CD14-positive monocyte (primary cell): ENCODE results near the gene VAMP3. TPM values are rescaled to one million over a fixed set of nuclear protein-coding genes. Genes with fewer than 3 reads are reported as not detected.

ENCODE experiments used
- DNase-seq, 3 donors: peaks; one replicate each; pipeline ENCODE4 v3.0.0-alpha.2; 2011 to 2022
- H2AFZ ChIP-seq: 2 replicates; pipeline ENCODE4 v1.6.0; 2012; ENCODE audit warnings: mild to moderate bottlenecking, low read depth, low read length, inconsistent platforms; ENCODE audit not compliant: insufficient read depth, poor library complexity, severe bottlenecking
- H3K27ac ChIP-seq, 2 donors: 1 replicate in 1 of 2; 2 replicates in 1 of 2; pipeline ENCODE4 v1.5.1; 2012 to 2013; ENCODE audit warnings: low read length in 2 of 2, control low read depth in 1 of 2, inconsistent platforms in 1 of 2, low read depth in 1 of 2, mild to moderate bottlenecking in 1 of 2
- H3K27me3 ChIP-seq, 2 donors: one replicate each; pipeline versions ENCODE4 v1.6.0 to v1.6.1; 2011 to 2013; ENCODE audit warnings: low read length in 2 of 2; ENCODE audit not compliant: control insufficient read depth in 2 of 2, insufficient read depth in 2 of 2
- H3K36me3 ChIP-seq, 2 donors: replicated peaks in 1 of 2; 1 replicate in 1 of 2; 2 replicates in 1 of 2; pipeline versions ENCODE4 v1.5.1 to v1.6.1; 2012 to 2013; ENCODE audit warnings: low read length in 2 of 2, control low read depth in 1 of 2, inconsistent platforms in 1 of 2, mild to moderate bottlenecking in 1 of 2; ENCODE audit not compliant: insufficient read depth in 2 of 2, control insufficient read depth in 1 of 2
- H3K4me1 ChIP-seq, 2 donors: 1 replicate in 1 of 2; 2 replicates in 1 of 2; pipeline versions ENCODE4 v1.5.1 to v1.6.1; 2012 to 2013; ENCODE audit warnings: low read length in 2 of 2, control low read depth in 1 of 2, inconsistent platforms in 1 of 2, mild to moderate bottlenecking in 1 of 2, moderate library complexity in 1 of 2; ENCODE audit not compliant: insufficient read depth in 2 of 2, control insufficient read depth in 1 of 2
- H3K4me2 ChIP-seq: replicated peaks from 2 replicates; pipeline ENCODE3; 2012; ENCODE audit warnings: low read length, moderate library complexity, mild to moderate bottlenecking; ENCODE audit not compliant: poor library complexity, severe bottlenecking; ENCODE audit errors: extremely low read depth
- H3K4me3 ChIP-seq, 3 experiments: fragments of 200-600 bp in 1 of 3; sonication (generic) in 1 of 3; replicated peaks in 1 of 3; 1 replicate in 2 of 3; 2 replicates in 1 of 3; pipeline ENCODE4 v1.5.1; 2011 to 2013; ENCODE audit warnings: low read length in 3 of 3, mild to moderate bottlenecking in 3 of 3, control low read depth in 2 of 3, low read depth in 2 of 3, inconsistent platforms in 1 of 3, moderate library complexity in 1 of 3
- H3K79me2 ChIP-seq: 2 replicates; pipeline ENCODE4 v1.6.0; 2012; ENCODE audit warnings: mild to moderate bottlenecking, control low read depth, inconsistent platforms, low read length, moderate library complexity; ENCODE audit not compliant: insufficient read depth
- H3K9ac ChIP-seq: 2 replicates; pipeline ENCODE4 v1.6.0; 2017; ENCODE audit warnings: low read length, mild to moderate bottlenecking; ENCODE audit not compliant: insufficient read depth, poor library complexity, severe bottlenecking
- H3K9me3 ChIP-seq, 2 donors: replicated peaks in 1 of 2; 1 replicate in 1 of 2; 2 replicates in 1 of 2; pipeline versions ENCODE4 v1.5.1 to v1.6.1; 2012 to 2013; ENCODE audit warnings: low read length in 2 of 2, control low read depth in 1 of 2; ENCODE audit not compliant: control insufficient read depth in 1 of 2, insufficient read depth in 1 of 2
- H4K20me1 ChIP-seq: 2 replicates; pipeline ENCODE4 v1.6.0; 2012; ENCODE audit warnings: mild to moderate bottlenecking, low read length, control low read depth, moderate library complexity; ENCODE audit not compliant: insufficient read depth
- H3K27ac Mint-ChIP-seq, 7 donors: one replicate each; pipeline ENCODE4 v1.8.0; 2020; ENCODE audit warnings: mild to moderate bottlenecking in 7 of 7, mixed read lengths in 7 of 7, moderate library complexity in 6 of 7, inconsistent platforms in 2 of 7
- H3K27me3 Mint-ChIP-seq, 3 donors: one replicate each; pipeline ENCODE4 v1.8.0; 2021 to 2022; ENCODE audit warnings: low read depth in 3 of 3, mild to moderate bottlenecking in 3 of 3, mixed read lengths in 3 of 3, moderate library complexity in 3 of 3, inconsistent platforms in 1 of 3
- H3K36me3 Mint-ChIP-seq, 2 donors: one replicate each; pipeline ENCODE4 v1.8.0; 2020; ENCODE audit warnings: mixed read lengths in 2 of 2, inconsistent platforms in 1 of 2, mild to moderate bottlenecking in 1 of 2
- H3K4me1 Mint-ChIP-seq: one replicate; pipeline ENCODE4 v1.8.0; 2020; ENCODE audit warnings: mild to moderate bottlenecking, mixed read lengths
- H3K4me3 Mint-ChIP-seq, 2 donors: one replicate each; pipeline ENCODE4 v1.8.0; 2020; ENCODE audit warnings: mild to moderate bottlenecking in 2 of 2, mixed read lengths in 2 of 2, moderate library complexity in 1 of 2
- H3K9me3 Mint-ChIP-seq, 7 donors: one replicate each; pipeline ENCODE4 v1.8.0; 2020 to 2022; ENCODE audit warnings: mixed read lengths in 7 of 7, mild to moderate bottlenecking in 6 of 7, moderate library complexity in 6 of 7, inconsistent platforms in 2 of 7
- WGBS: methylation state at CpG from one replicate; pipeline ENCODE4 v1.1.5; 2013; ENCODE audit warnings: missing lambda C conversion rate; ENCODE audit not compliant: insufficient coverage; 5-methylcytosine and 5-hydroxymethylcytosine counted together
- intact Hi-C, 2 donors: fragments of 100-400 bp; cut with micrococcal nuclease; formaldehyde crosslinking; loops; one replicate each; pipeline versions ENCODE4 v1.15.0 to v1.15.1; 2023
- polyA plus RNA-seq, 3 donors: library from polyadenylated mRNA; depleted of rRNA in 1 of 3; unstranded in 2 of 3; stranded (reverse) in 1 of 3; fragments of 300-500 nt in 2 of 3; fragments of >200 nt in 1 of 3; fragmentation: Illumina TruSeq in 2 of 3; gene quantifications; 1 replicate in 2 of 3; 2 replicates in 1 of 3; pipeline ENCODE4 v1.2.3, GENCODE V29; 2012 to 2021
- TF ChIP-seq, protein P1 (sequence below): fragments of 200-600 bp; IDR thresholded peaks from one replicate; pipeline ENCODE4 v1.8.0; 2022; ENCODE audit warnings: antibody characterized with exemption, mild to moderate bottlenecking

VAMP3 gene
- polyA plus RNA-seq, 3 donors: 106 to 149 (median 138) TPM

DNA sequence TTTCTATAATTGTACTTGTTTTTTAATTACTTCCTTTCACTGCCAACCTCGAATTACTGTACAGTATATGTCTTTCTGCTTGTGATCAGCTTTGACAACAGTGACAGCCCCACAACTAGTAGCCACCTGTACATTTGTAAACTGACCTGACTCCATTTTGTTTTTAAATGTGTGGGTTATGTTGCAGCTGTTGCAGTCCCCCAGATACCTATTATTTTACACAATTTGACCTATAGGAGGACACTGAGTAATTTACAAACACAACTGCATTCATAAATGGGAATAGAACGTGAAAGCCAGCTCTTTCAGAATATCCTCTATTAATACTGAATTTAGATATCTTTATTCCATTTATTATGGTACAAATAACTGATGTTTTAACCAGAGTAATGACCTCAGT is 2.5 kb upstream of the VAMP3 start:
- Histone ChIP-seq H2AFZ (peak overlapping the region; percentile 30), H3K4me2 (no peak overlapping the region), H3K27ac (no peak overlapping the region), H3K9me3 (no peaks in the 10 kb centered on the region), H3K79me2 (peaks cover 20% of the 10 kb centered on the region), H3K4me1 (peaks cover 33 to 35% of the 10 kb centered on the region in 2 donors), H3K9ac (no peak overlapping the region), H3K27me3 (no peaks in the 10 kb centered on the region), H3K36me3 (peaks cover 4 to 11% of the 10 kb centered on the region in 2 donors), H3K4me3 (no peak overlapping the region), H4K20me1 (peaks cover 10% of the 10 kb centered on the region)
- H3K9me3 Mint-ChIP-seq: no peaks in the 10 kb centered on the region
- no peak overlapping the region for H3K4me3 Mint-ChIP-seq
- intact Hi-C loops: no loop called here
- WGBS: no CpG with 5 or more reads among the region's 2 CpGs
- no peak overlapping the region for H3K27ac Mint-ChIP-seq
- no peak for DNase-seq
- TF ChIP-seq, protein P1, sequence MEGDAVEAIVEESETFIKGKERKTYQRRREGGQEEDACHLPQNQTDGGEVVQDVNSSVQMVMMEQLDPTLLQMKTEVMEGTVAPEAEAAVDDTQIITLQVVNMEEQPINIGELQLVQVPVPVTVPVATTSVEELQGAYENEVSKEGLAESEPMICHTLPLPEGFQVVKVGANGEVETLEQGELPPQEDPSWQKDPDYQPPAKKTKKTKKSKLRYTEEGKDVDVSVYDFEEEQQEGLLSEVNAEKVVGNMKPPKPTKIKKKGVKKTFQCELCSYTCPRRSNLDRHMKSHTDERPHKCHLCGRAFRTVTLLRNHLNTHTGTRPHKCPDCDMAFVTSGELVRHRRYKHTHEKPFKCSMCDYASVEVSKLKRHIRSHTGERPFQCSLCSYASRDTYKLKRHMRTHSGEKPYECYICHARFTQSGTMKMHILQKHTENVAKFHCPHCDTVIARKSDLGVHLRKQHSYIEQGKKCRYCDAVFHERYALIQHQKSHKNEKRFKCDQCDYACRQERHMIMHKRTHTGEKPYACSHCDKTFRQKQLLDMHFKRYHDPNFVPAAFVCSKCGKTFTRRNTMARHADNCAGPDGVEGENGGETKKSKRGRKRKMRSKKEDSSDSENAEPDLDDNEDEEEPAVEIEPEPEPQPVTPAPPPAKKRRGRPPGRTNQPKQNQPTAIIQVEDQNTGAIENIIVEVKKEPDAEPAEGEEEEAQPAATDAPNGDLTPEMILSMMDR: no peak
- H3K27me3 Mint-ChIP-seq: peaks cover 0 to 3% (median 0%) of the 10 kb centered on the region in 3 donors
- peaks cover 38% of the 10 kb centered on the region for H3K4me1 Mint-ChIP-seq
- H3K36me3 Mint-ChIP-seq: peaks cover 13 to 14% of the 10 kb centered on the region in 2 donors

DNA sequence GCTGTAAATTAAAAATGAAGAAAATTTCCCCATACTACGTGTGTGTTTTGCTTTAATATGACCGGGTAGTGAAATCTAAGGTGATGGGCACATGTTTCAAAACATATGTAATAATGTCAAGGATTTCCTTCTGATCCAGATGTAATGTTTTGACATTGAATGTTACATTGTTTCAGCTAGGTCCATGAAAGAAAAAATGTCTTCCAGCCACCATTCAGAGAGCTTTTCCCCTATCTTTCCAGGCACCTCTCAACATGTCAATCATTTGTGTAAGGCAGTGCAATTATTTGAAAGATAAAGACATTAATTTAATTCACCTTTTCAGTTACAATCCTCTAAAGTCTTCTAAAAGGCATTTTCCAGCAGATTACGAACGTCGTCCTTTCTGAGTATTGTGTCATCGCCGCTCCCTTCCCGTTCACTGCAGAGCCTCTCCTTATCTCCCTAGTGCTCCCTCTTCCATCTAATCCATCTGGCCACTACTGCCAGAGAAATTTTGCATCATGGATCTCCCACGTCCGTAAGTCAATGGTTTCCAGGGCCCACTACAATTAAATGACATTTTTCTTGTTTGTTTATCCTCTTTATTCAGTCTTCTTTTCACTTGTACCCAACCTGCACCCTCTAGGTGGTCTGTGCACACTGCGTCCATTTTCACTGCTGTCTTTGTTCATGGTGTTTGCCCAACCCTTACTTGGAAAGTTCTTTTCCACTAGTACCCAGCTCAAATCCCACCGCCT is 1.3 kb upstream of the VAMP3 start:
- peak overlapping the region; percentile 95 for H3K4me2 ChIP-seq
- peaks cover 33% of the 10 kb centered on the region for H3K79me2 ChIP-seq
- peaks cover 40 to 46% of the 10 kb centered on the region in 2 donors for H3K4me1 ChIP-seq
- H4K20me1 ChIP-seq: peaks cover 11% of the 10 kb centered on the region
- H3K27ac ChIP-seq: peak overlapping the region in 1 of 2 donors; percentile 94
- TF ChIP-seq, protein P1: no peak
- H3K27me3 ChIP-seq: no peaks in the 10 kb centered on the region
- Mint-ChIP-seq H3K27me3 (peaks cover 0 to 3% (median 0%) of the 10 kb centered on the region in 3 donors), H3K36me3 (peaks cover 23 to 27% of the 10 kb centered on the region in 2 donors), H3K9me3 (no peaks in the 10 kb centered on the region), H3K4me1 (peaks cover 50% of the 10 kb centered on the region), H3K27ac (peak overlapping the region; percentile 98 to 100 (median 99)), H3K4me3 (peak overlapping the region; percentile 19 to 88)
- H3K4me3 ChIP-seq: peak overlapping the region in 1 of 3 experiments; percentile 94
- H2AFZ ChIP-seq: no peak overlapping the region
- H3K36me3 ChIP-seq: peaks cover 4 to 21% of the 10 kb centered on the region in 2 donors
- DNase-seq: no peak
- intact Hi-C loops: loop anchor here (2.0 to 10.0 kb wide), 3 partner anchors 15 to 195 kb away; partner anchors contain the start of genes PARK7 (in 1 of the 2) and PER3 (in 1 of the 2)
- H3K9me3 ChIP-seq: no peaks in the 10 kb centered on the region
- WGBS: 96% methylated on average over 8 of the region's 12 CpGs
- no peak overlapping the region for H3K9ac ChIP-seq
